AG10803 (cell line): Measurements from ENCODE around the gene TNIP1.

Source experiments
- DNase-seq: peaks from one replicate; pipeline ENCODE4 v3.0.0; 2010; ENCODE audit warnings: low read depth
- H3K4me3 ChIP-seq: 2 replicates; pipeline ENCODE4 v1.5.1; 2011; ENCODE audit warnings: mild to moderate bottlenecking, low read length, control low read depth
- TF ChIP-seq, protein P1 (sequence below): conservative IDR thresholded peaks from 2 replicates; pipeline ENCODE4 v1.5.1; 2011; ENCODE audit warnings: mild to moderate bottlenecking, low read length, control low read depth, inconsistent platforms

Gene TNIP1

DNA sequence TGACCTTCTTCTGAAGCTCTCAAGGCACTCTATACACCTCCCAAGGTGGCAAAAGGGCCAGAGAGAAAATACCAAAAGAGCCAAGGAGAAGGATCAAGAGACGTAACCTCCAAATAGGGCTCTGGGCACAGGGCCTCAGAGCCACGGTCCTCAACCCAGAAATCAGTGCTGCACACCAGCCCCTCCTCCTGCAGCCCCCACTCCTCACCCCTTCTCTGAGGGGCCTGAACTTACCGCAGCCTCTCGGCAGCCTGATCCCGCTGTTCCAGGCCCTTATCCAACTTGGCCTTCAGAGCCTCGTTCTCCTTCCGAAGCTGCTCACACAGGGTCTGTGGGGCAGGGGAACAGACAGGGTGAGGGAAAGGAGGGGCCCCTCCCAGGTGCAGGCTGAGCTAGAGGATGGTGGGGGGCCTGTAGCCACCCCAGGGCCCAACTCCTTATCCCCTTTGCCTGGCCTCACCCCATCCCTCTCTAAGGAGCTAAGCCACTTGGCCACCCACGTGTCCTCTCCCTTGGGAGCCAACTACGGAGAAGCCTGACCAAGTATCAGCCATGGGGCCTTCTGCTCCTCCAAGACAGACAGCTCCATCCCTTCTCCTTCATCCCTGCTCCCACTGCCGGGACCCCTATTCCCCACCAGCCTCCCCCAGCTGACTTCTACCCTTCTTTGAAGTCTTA, 28.8 kb downstream of the TNIP1 start:
- DNase-seq: no peak
- H3K4me3 ChIP-seq: no peak overlapping the region
- TF ChIP-seq, protein P1, sequence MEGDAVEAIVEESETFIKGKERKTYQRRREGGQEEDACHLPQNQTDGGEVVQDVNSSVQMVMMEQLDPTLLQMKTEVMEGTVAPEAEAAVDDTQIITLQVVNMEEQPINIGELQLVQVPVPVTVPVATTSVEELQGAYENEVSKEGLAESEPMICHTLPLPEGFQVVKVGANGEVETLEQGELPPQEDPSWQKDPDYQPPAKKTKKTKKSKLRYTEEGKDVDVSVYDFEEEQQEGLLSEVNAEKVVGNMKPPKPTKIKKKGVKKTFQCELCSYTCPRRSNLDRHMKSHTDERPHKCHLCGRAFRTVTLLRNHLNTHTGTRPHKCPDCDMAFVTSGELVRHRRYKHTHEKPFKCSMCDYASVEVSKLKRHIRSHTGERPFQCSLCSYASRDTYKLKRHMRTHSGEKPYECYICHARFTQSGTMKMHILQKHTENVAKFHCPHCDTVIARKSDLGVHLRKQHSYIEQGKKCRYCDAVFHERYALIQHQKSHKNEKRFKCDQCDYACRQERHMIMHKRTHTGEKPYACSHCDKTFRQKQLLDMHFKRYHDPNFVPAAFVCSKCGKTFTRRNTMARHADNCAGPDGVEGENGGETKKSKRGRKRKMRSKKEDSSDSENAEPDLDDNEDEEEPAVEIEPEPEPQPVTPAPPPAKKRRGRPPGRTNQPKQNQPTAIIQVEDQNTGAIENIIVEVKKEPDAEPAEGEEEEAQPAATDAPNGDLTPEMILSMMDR: no peak

DNA sequence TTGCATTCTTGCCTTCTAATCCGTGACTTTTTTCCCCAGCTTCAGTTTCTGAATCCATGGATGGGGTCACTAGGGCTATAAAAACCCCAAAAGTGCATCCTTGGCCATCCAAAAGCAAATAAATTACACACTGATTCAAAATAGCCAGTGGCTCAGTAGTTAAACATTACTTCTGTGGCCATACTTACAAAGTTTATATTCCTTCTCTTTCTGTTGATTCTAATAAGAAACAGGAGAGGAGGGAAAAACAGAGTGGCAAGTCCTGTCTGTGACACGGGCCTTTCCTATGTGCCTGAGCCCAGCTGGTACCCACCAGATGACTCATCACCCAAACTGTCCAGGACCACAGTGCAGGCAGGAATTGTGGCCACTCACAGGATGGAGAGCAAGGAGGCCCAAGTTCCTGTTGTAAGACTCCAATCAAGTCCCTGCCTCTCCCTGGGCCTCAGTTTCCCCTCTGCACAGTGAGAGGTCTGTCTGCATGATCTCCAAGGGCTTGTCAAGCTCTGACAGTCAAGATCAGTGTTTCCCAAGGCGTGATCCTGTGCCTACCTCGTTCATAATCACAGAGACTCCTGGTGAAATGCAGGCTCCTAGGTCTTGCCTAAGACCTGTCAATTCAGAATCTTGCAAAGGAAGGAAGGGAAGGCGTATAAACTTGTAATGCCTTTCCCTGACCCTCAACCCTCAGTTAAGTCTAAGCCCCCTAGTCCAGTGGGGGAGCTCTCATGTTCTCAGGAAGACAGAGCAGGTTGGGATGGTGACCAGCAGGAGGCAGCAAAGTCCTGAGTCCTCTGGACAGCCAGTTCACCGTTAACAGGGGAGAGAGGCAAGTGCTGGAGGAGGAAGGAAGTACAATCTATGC, 29.5 kb downstream of the TNIP1 start:
- TF ChIP-seq, protein P1: peak; percentile 97
- H3K4me3 ChIP-seq: no peak overlapping the region
- DNase-seq: peak; percentile 74

DNA sequence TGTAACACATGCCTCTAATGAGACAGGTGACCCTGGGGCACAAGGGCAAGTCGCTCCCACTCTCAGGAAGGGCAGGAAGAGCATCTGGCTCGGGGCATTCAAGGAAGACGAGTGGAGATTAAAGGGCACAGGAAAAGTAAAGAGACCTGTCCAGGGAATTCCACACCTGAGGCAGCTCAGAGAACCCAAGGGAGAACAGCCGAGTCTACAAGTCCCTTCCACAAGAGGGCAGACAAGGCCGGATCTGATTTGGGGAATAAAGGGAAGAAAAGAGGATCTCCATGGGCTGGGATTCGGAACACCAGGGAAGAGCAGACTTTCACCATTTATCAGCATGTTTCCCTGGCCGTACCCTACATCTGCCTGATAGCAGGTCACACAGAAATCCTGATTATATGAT, 32.3 kb downstream of the TNIP1 start:
- no peak overlapping the region for H3K4me3 ChIP-seq
- TF ChIP-seq, protein P1: peak; percentile 46
- no peak for DNase-seq

DNA sequence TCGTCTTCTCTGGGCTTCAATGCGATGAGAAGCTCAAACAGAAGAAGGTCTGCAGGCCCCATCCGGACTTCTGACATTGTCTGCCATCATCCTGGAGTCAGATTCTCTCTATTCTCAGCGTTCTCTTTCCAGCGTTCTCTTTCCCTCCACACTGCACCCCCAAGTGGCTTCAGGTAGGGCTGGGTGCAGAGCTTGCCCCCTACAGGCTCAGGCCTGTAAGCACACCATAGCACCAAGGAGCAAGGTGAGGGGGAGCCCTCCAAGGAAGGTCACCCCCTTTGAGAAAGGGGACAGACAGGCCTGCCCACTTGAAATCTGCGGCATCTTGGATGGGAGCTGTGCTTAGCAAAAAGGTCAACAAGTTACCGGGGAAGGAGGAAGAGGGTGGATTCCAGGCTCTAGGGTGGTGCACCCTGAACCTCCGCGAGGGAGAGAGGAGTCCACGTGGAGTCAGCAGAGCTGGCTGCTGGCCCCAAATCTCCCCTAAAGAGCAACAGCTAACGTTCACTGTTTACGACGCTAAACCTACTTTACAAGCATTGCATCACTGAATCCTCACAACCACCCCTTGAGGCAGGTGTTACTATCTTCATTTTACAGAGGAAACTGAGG, 32.9 kb downstream of the TNIP1 start:
- no peak overlapping the region for H3K4me3 ChIP-seq
- TF ChIP-seq, protein P1: peak; percentile 75
- DNase-seq: no peak

DNA sequence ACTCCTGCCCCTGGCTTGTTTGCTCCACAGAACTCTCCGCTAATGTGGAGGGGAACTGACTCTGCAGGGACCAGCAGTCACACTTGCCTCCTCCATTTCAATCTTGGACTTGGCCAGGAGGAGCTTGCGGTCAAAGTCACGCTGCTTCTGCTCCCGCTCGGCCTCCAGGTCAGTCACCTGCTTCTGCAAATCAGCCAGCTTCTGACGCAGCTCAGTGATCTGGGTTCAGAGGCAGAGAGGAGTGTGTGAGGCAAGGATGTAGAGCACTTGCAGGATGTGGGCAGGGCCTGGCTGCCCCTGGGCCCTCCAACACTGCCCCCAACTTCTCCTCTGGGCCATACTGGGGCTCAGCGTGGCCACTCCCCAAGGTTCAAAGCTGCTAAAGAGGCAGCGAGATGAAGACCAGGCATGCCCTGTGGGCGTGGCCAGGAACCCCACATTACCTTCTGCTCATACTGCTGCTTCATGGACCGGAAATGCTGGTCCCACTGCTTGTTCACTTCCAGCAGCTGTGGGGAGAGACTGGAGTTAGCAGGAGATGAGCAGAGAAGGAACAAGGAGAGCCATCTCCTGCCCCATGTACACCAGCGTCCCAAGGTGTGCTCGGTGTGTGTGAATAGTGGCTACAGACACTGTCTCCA, 38.3 kb downstream of the TNIP1 start:
- DNase-seq: no peak
- TF ChIP-seq, protein P1: no peak

DNA sequence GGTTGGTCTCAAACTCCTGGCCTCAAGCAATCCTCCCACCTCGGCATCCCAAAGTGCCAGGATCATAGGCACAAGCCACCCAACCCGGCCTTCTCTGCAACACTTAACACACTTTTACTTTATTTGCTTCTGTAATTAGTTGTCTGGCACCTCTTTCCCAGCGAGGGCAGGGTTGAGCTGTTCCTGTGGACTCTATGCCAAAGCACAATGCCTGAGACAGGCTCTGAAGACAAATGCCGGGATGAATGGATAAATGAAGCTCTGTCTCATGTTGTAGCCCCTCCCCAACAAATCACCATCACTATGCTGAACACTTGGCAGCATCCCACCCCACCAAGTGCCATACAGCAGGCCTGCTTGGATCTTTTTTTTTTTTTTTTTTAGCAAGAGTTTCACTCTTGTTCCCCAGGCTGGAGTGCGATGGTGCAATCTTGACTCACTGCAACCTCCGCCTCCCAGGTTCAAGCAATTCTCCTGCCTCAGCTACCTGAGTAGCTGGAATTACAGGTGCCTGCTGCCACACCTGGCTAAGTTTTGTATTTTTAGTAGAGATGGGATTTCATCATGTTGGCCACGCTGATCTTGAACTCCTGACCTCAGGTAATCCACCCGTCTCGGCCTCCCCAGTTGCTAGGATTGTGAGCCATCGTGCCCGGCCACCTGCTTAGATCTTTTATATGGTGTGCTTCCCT, 39.1 kb downstream of the TNIP1 start:
- TF ChIP-seq, protein P1: no peak
- H3K4me3 ChIP-seq: no peak overlapping the region
- DNase-seq: no peak

More for the DNA sequence above, 38.3 kb downstream of the TNIP1 start:
- H3K4me3 ChIP-seq: no peak overlapping the region
